Kidney (tissue), 14 donors: ENCODE results near the gene XPA. TPM values are rescaled to one million over a fixed set of nuclear protein-coding genes. Genes with fewer than 3 reads are reported as not detected.

Experiments used
- DNase-seq, 5 donors: peaks; one replicate each; pipeline ENCODE4 v3.0.0-alpha.2; 2013 to 2020
- FAIRE-seq: peaks from 2 replicates; lab custom pipeline; 2012; peaks lifted over from hg19 to GRCh38; lab: Jason Lieb, UNC
- H3K27ac ChIP-seq, 2 donors: one replicate each; pipeline ENCODE4 v1.7.0; 2013; ENCODE audit warnings: low read depth in 2 of 2, low read length in 2 of 2, inconsistent platforms in 1 of 2
- H3K27me3 ChIP-seq: one replicate; pipeline ENCODE4 v1.7.1; 2013; ENCODE audit warnings: low read length, inconsistent platforms; ENCODE audit not compliant: control insufficient read depth, insufficient read depth
- H3K36me3 ChIP-seq, 3 donors: one replicate each; pipeline versions ENCODE4 v1.7.0 to v1.7.1; 2013; ENCODE audit warnings: low read length in 3 of 3, control low read depth in 1 of 3, inconsistent platforms in 1 of 3; ENCODE audit not compliant: insufficient read depth in 3 of 3, control insufficient read depth in 2 of 3
- H3K4me1 ChIP-seq, 3 donors: one replicate each; pipeline versions ENCODE4 v1.7.0 to v1.7.1; 2013; ENCODE audit warnings: low read length in 3 of 3, inconsistent platforms in 1 of 3, low read depth in 1 of 3; ENCODE audit not compliant: control insufficient read depth in 2 of 3, insufficient read depth in 2 of 3
- H3K4me3 ChIP-seq, 3 donors: one replicate each; pipeline versions ENCODE4 v1.7.0 to v1.8.1; 2013; ENCODE audit warnings: low read length in 3 of 3, control low read depth in 1 of 3, inconsistent platforms in 1 of 3
- H3K9ac ChIP-seq, 3 donors: one replicate each; pipeline versions ENCODE4 v1.7.0 to v1.7.1; 2013; ENCODE audit warnings: low read length in 3 of 3, control low read depth in 1 of 3, inconsistent platforms in 1 of 3
- H3K9me3 ChIP-seq, 3 donors: one replicate each; pipeline versions ENCODE4 v1.7.0 to v1.7.1; 2013; ENCODE audit warnings: low read length in 3 of 3, control low read depth in 1 of 3, inconsistent platforms in 1 of 3; ENCODE audit not compliant: control insufficient read depth in 2 of 3, insufficient read depth in 1 of 3
- CTCF ChIP-seq: IDR thresholded peaks from 3 replicates; pipeline ENCODE4 v1.5.1; 2012; ENCODE audit warnings: mild to moderate bottlenecking, moderate library complexity, borderline replicate concordance; ENCODE audit not compliant: insufficient read depth; ENCODE audit errors: extremely low read depth
- intact Hi-C: fragments of 100-400 bp; cut with DNase I; formaldehyde crosslinking; loops from one replicate; pipeline ENCODE4 v1.11.1; 2022
- polyA plus RNA-seq: library from polyadenylated mRNA; stranded (reverse); fragments of 350-450 nt; fragmentation: Illumina TruSeq; extraction: RNeasy Lipid Tissue Mini Kit (QIAGEN cat#74804); gene quantifications from one replicate; pipeline ENCODE4 v1.2.3, GENCODE V29; 2014; ENCODE audit warnings: low read depth, low replicate concordance; ENCODE audit not compliant: insufficient read depth
- total RNA-seq: library from RNA; stranded (reverse); fragmentation: NEBNext Ultra II Directional; extraction: Animal tissue kit (Norgen Biotek cat#: 25700); gene quantifications from one replicate; pipeline ENCODE4 v1.2.1, GENCODE V29; 2021
- donor health status: control.
- donor health status: control.
- donor health status: control.
- donor health status: control.
- donor health status: control.
- donor health status: DM: yes; HTN: yes; CAD: no.
- donor health status: Normal renal cell carcinoma (clear cell type).

Gene XPA
- total and polyA plus RNA-seq, 2 donors from 2014 or later, result 17.7 to 26.3 TPM

- no peak overlapping the region for H3K4me3 ChIP-seq
- no peak for TF ChIP-seq CTCF
- H3K4me1 ChIP-seq, result peaks cover 0 to 9% (median 4%) of the 10 kb centered on the region in 3 donors
- no peak overlapping the region for H3K27ac ChIP-seq
- DNase-seq (no peak), FAIRE-seq (no peak)
- intact Hi-C loops, result no loop called here
- H3K9ac ChIP-seq, result no peak overlapping the region
- H3K27me3 ChIP-seq, result no peaks in the 10 kb centered on the region
- H3K9me3 ChIP-seq, result no peaks in the 10 kb centered on the region
- peaks cover 2 to 19% (median 9%) of the 10 kb centered on the region in 3 donors for H3K36me3 ChIP-seq
Measured at GRCh38 chr9:97638666-97639065, 58.5 kb downstream of the XPA start.

- H3K27me3 ChIP-seq, result no peaks in the 10 kb centered on the region
- no peak overlapping the region for H3K9ac ChIP-seq
- H3K4me3 ChIP-seq, result no peak overlapping the region
- TF ChIP-seq CTCF, result no peak
- H3K27ac ChIP-seq, result no peak overlapping the region
- peaks cover 0 to 12% (median 7%) of the 10 kb centered on the region in 3 donors for H3K4me1 ChIP-seq
- H3K9me3 ChIP-seq, result no peaks in the 10 kb centered on the region
- intact Hi-C loops, result no loop called here
- peaks cover 0 to 5% (median 3%) of the 10 kb centered on the region in 3 donors for H3K36me3 ChIP-seq
- FAIRE-seq, result no peak
- DNase-seq, result no peak
Measured at GRCh38 chr9:97636903-97637302, 60.2 kb downstream of the XPA start.

- H3K4me3 ChIP-seq, result peak overlapping the region in 2 of 3 donors; percentile 21 to 83
- H3K27me3 ChIP-seq, result no peaks in the 10 kb centered on the region
- no peaks in the 10 kb centered on the region for H3K9me3 ChIP-seq
- no peak for TF ChIP-seq CTCF
- peak overlapping the region in 1 of 3 donors; percentile 92 for H3K9ac ChIP-seq
- no peak for DNase-seq
- FAIRE-seq, result no peak
- H3K27ac ChIP-seq, result no peak overlapping the region
- H3K36me3 ChIP-seq, result no peaks in the 10 kb centered on the region
- intact Hi-C loops, result no loop called here
- H3K4me1 ChIP-seq, result peaks cover 0 to 16% (median 12%) of the 10 kb centered on the region in 3 donors
Measured at GRCh38 chr9:97635026-97635425, 62.1 kb downstream of the XPA start.
